PC-9 (cell line): ENCODE measurements around the gene GBP2.

Experiments used
- CTCF ChIP-seq: fragments of 200-600 bp; sonication (generic); conservative IDR thresholded peaks from 2 replicates; pipeline ENCODE4 v1.6.1; 2017; ENCODE audit warnings: mixed run types, antibody characterized with exemption, mild to moderate bottlenecking, moderate library complexity
- EZH2 ChIP-seq: fragments of 200-600 bp; sonication (generic); IDR thresholded peaks from 2 replicates; pipeline ENCODE4 v1.8.0; 2017; ENCODE audit warnings: antibody characterized with exemption, low read depth

DNA sequence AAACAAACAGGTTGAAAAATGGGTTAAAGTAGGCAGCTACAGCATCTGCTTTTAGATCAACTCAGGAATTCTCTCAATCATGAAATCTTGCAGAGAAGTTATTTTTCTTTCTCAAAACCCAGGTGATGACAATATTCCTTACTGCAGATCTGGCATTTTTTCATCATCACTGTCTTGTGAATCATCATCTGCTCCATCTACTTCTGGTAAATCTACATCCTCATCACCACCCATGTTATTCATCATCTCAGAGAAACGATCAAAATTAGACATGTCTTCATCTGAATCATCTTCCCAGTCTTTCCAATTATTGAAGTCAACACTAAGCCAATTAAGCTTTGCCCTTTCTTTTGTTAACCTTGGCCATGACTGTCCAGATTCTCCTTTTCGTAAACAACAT, 21.8 kb downstream of the GBP2 start:
- no peak for TF ChIP-seq CTCF
- no peak for TF ChIP-seq EZH2
